ENCODE results near the gene VDR. TPM values are rescaled to one million over a fixed set of nuclear protein-coding genes. Genes with fewer than 3 reads are reported as not detected.

The VDR gene
- total RNA-seq = 10 to 100 TPM in 2 of 3 donors, 1 to 10 TPM in 1; 1.6 to 41.7 (median 16.1) TPM

DNA sequence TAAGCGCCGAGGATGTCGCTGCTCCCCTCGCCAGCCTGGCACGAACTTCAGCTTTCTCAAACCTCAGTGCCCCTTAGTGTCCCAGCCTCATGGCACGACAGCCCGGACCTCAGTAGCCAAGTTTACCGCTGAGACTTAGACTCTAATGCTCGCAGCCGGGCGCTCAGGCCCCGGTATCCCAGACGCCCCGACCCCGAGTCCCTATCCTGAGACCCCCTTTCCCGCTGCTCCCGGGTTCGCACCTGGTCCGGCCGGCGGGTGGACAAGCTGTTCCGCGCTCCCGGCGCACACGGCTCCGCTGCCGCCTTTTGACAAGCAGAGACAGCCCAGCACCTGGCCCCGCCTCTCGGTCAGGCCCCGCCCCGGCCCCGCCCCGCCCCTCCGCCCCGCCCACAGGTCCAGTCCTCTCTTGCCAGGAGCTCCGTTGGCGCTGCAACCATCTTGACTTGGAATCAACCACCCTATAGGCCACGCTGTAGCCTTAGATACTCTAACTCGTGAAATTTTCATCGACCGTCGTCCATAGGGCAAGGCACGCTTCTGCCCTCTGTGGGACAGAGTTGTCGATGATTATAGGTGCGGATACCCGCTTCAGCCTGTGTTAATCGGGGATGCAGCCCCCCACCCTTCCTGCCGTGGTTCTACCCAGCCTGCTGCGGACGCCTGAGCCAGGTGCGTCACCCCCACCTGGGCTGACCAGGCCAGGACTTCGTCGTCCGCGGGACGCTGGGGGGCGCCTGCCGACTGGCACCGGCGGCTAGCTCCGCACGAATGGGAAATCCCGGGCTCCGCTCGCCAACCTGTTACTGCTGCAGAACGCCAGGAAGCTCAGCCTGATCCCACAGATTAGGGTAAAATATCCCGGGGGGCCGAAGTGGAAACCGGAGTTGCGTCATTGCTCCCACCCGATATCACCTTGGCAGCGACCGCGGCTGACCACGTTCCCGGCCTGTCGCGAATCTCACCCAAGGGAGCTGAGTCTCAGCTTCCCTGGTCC is at the start of gene VDR:
Gene VDR (minus strand): TSS at position 282 of the 997 bp plus-strand sequence. CDS start 25,881 bp downstream, outside the sequence.
- Histone ChIP-seq H3K4me3 (peak within 1 kb of the TSS; percentile 56 to 76 (median 60)), H3K9me3 (no peaks in the 10 kb centered on the region), H3K27ac (peak within 1 kb of the TSS; percentile 84 to 87), H3K4me1 (peaks cover 0 to 17% of the 10 kb centered on the region in 2 donors), H3K36me3 (no peaks in the 10 kb centered on the region), H3K27me3 (no peaks in the 10 kb centered on the region)
- DNase-seq (ENCODE audit: low spot score in 2 of 2) = peak; percentile 79 to 85
- intact Hi-C loops (cut with DNase I; ENCODE audit: low total_unique reads) = loop anchor here (10.0 kb wide), 1 partner anchor 50 kb away; no protein-coding TSS in a partner anchor
- TF ChIP-seq POLR2A (IDR thresholded peaks at IDR 0.05) (no peak), CTCF (IDR thresholded peaks at IDR 0.05) (peak in 2 of 3 donors; percentile 17 to 46), POLR2AphosphoS5 (IDR thresholded peaks at IDR 0.05) (peak in 2 of 3 donors; percentile 14 to 56)

- Histone ChIP-seq H3K4me1 (no peaks in the 10 kb centered on the region), H3K36me3 (no peaks in the 10 kb centered on the region), H3K27ac (no peak overlapping the region), H3K27me3 (no peaks in the 10 kb centered on the region), H3K4me3 (no peak overlapping the region), H3K9me3 (no peaks in the 10 kb centered on the region)
- intact Hi-C loops (cut with DNase I; ENCODE audit: low total_unique reads) = loop anchor here (10.0 kb wide), 1 partner anchor 49 kb away; the partner anchor contains the start of gene VDR
- peak in 1 of 2 donors; percentile 14 for DNase-seq (ENCODE audit: low spot score in 2 of 2)
- TF ChIP-seq POLR2AphosphoS5 (IDR thresholded peaks at IDR 0.05) (no peak), CTCF (IDR thresholded peaks at IDR 0.05) (no peak), POLR2A (IDR thresholded peaks at IDR 0.05) (no peak)
Observed at GRCh38 chr12:47954058-47954457, 49.3 kb upstream of the VDR start.

DNA sequence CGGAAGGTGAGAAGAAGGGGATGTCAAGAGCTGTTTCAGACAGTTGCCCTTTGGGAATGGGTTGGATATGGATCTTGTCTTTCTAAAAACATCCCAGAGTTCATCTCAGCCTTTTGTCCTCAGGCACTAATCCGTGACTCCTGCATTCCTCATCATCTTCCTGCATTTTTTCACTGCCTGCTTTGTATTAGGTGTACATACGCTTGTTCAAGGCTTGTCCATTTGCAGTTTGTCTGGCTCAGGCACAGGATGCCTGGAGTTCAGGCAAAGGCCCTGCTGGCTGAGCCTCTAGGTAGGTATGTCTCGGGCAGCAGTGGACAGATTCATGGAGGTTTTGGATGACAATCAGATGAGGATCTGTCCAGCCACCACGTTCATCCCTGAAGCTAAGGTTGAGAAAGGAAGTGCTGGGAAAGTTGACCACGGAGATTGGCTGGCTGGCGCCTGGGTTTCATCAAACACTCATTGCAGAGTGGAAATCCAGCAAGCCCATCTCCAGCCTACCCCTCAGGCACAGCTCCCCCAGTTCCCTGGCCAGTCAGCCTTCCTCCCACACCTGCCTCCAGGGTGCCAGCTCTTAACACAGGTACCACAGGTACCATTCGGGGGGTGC is 46.2 kb upstream of the VDR start:
- Histone ChIP-seq H3K27ac (peak overlapping the region; percentile 48 to 52), H3K9me3 (no peaks in the 10 kb centered on the region), H3K27me3 (no peaks in the 10 kb centered on the region), H3K36me3 (no peaks in the 10 kb centered on the region), H3K4me1 (peaks cover 10 to 11% of the 10 kb centered on the region in 2 donors), H3K4me3 (no peak overlapping the region)
- DNase-seq (ENCODE audit: low spot score in 2 of 2) = no peak
- TF ChIP-seq POLR2AphosphoS5 (IDR thresholded peaks at IDR 0.05) (no peak), POLR2A (IDR thresholded peaks at IDR 0.05) (no peak), CTCF (IDR thresholded peaks at IDR 0.05) (no peak)
- intact Hi-C loops (cut with DNase I; ENCODE audit: low total_unique reads) = loop anchor here (10.0 kb wide), 1 partner anchor 46 kb away; the partner anchor contains the start of gene VDR

DNA sequence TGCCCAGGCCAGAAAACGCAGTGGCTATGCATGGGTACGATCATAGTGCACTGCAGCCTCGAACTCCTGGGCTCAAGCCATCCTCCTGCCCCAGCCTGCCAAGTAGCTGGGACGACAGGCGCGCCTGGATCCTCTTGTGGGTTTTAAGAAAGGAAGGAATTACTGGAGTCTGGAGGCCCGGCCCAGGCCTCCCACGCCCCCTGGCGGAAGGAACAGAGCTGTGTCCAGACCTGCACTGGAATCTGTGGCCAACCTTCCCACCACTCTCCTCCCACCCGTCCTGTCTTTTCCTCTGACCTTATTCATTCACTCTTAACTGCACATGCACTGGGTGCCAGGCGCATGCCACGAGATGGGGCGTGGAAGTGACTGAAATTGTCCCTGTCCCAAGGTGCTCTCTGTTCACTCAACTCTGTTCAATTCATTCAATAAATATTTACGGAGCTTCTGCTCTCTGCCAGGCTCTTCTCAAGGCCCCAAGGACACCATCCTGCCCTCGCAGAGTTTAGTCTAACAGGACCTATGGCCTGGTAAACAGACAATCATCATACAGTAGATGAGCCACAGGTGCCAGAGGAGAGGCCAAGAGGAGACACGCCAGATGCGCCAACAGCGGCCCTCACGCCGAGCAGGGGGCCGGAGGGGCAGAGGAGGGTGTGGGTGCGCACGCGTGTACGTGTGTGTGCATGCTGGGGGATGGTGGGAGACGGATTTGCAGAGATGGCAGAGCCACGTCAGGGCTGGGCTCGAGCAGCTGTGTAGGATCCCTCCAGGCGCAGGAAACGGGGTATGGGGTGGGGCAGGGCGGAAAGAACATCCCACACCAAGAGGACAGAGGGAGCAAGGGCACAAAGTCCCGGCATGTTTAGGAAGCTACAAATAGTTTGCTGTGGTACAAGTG is 44.9 kb upstream of the VDR start:
- Histone ChIP-seq H3K36me3 (no peaks in the 10 kb centered on the region), H3K4me3 (no peak overlapping the region), H3K9me3 (no peaks in the 10 kb centered on the region), H3K4me1 (peaks cover 10 to 15% of the 10 kb centered on the region in 2 donors), H3K27ac (peak overlapping the region; percentile 55 to 60), H3K27me3 (no peaks in the 10 kb centered on the region)
- TF ChIP-seq POLR2AphosphoS5 (IDR thresholded peaks at IDR 0.05) = peak in 2 of 3 donors; percentile 26 to 36
- TF ChIP-seq POLR2A (IDR thresholded peaks at IDR 0.05) = no peak
- peak; percentile 69 to 91 (median 84) for TF ChIP-seq CTCF (IDR thresholded peaks at IDR 0.05)
- peak; percentile 83 to 85 for DNase-seq (ENCODE audit: low spot score in 2 of 2)
- intact Hi-C loops (cut with DNase I; ENCODE audit: low total_unique reads) = loop anchor here (10.0 kb wide), 1 partner anchor 45 kb away; the partner anchor contains the start of gene VDR
